Calu3 (cell line): ENCODE measurements around the gene C16orf96. TPM values are rescaled to one million over a fixed set of nuclear protein-coding genes. Genes with fewer than 3 reads are reported as not detected.

Experiments
- BruUV-seq: library from RNA; stranded (reverse); fragments of 400-500 nt; replicated peaks from 2 replicates; lab custom pipeline; 2021; lab: Mats Ljungman, UMichigan
- CTCF ChIA-PET: fragments of 300-600 bp; sonication (Branson Sonifier 250); formaldehyde crosslinking; loops from one replicate; lab custom pipeline; 2022; ENCODE audit warnings: antibody characterized with exemption; lab: Charles Lee
- DNase-seq: peaks from one replicate; pipeline ENCODE4 v3.0.0; 2022
- H3K27ac Mint-ChIP-seq: one replicate; pipeline ENCODE4 v1.8.0; 2022; ENCODE audit warnings: mixed read lengths; ENCODE audit not compliant: unreplicated experiment
- H3K27me3 Mint-ChIP-seq: one replicate; pipeline ENCODE4 v1.8.0; 2022; ENCODE audit warnings: mixed read lengths; ENCODE audit not compliant: unreplicated experiment
- H3K36me3 Mint-ChIP-seq: one replicate; pipeline ENCODE4 v1.8.0; 2022; ENCODE audit warnings: mild to moderate bottlenecking, moderate library complexity, mixed read lengths; ENCODE audit not compliant: insufficient read depth, unreplicated experiment
- H3K4me1 Mint-ChIP-seq: one replicate; pipeline ENCODE4 v1.8.0; 2022; ENCODE audit warnings: mild to moderate bottlenecking, low read depth, mixed read lengths; ENCODE audit not compliant: unreplicated experiment
- H3K4me3 Mint-ChIP-seq: one replicate; pipeline ENCODE4 v1.8.0; 2022; ENCODE audit warnings: mild to moderate bottlenecking, low read depth, moderate library complexity, mixed read lengths; ENCODE audit not compliant: unreplicated experiment
- H3K9me3 Mint-ChIP-seq: one replicate; pipeline ENCODE4 v1.8.0; 2022; ENCODE audit warnings: low read depth, mixed read lengths; ENCODE audit not compliant: unreplicated experiment
- CTCF ChIP-seq: fragments of 200-600 bp; IDR thresholded peaks from one replicate; pipeline ENCODE4 v1.8.0; 2022; ENCODE audit warnings: antibody characterized with exemption; ENCODE audit not compliant: unreplicated experiment
- intact Hi-C: fragments of 100-400 bp; cut with micrococcal nuclease; formaldehyde crosslinking; loops from one replicate; pipeline ENCODE4 v1.10.0; 2022; ENCODE audit not compliant: unreplicated experiment
- total RNA-seq: library from RNA; stranded (reverse); gene quantifications from 2 replicates; pipeline ENCODE4 v1.2.3, GENCODE V29; 2022

C16orf96 gene
- total RNA-seq, 1 experiment from 2014 or later: not detected

GRCh38 chr16:4610011-4611005 lies 54.2 kb downstream of the C16orf96 start:
- no peaks in the 10 kb centered on the region for H3K9me3 Mint-ChIP-seq
- no peaks in the 10 kb centered on the region for H3K27me3 Mint-ChIP-seq
- CTCF ChIA-PET: interaction anchor here (0.5 kb wide), 1 partner anchor 326 kb away, joined by 3 read pairs; no protein-coding TSS in a partner anchor
- no peak for DNase-seq
- intact Hi-C loops: no loop called here
- TF ChIP-seq CTCF: no peak
- H3K27ac Mint-ChIP-seq: no peak overlapping the region
- no peak overlapping the region for H3K4me3 Mint-ChIP-seq
- no TSS peak for BruUV-seq
- peaks cover 80% of the 10 kb centered on the region for H3K36me3 Mint-ChIP-seq
- H3K4me1 Mint-ChIP-seq: peaks cover 10% of the 10 kb centered on the region

- no TSS peak for BruUV-seq
- Mint-ChIP-seq H3K4me1 (peaks cover 20% of the 10 kb centered on the region), H3K36me3 (peaks cover 81% of the 10 kb centered on the region), H3K4me3 (no peak overlapping the region), H3K27ac (peak overlapping the region; percentile 21), H3K9me3 (no peaks in the 10 kb centered on the region), H3K27me3 (no peaks in the 10 kb centered on the region)
- intact Hi-C loops: no loop called here
- no peak for DNase-seq
- no peak for TF ChIP-seq CTCF
- CTCF ChIA-PET: interaction anchor here (0.7 kb wide), 1 partner anchor 432 kb away, joined by 3 read pairs; no protein-coding TSS in a partner anchor
Observed at GRCh38 chr16:4611337-4612021, 55.3 kb downstream of the C16orf96 start.

GRCh38 chr16:4612474-4612931 lies 56.4 kb downstream of the C16orf96 start:
- peak overlapping the region; percentile 70 for H3K27ac Mint-ChIP-seq
- H3K9me3 Mint-ChIP-seq: no peaks in the 10 kb centered on the region
- no TSS peak for BruUV-seq
- H3K4me3 Mint-ChIP-seq: peak overlapping the region; percentile 83
- peaks cover 24% of the 10 kb centered on the region for H3K4me1 Mint-ChIP-seq
- no peak for DNase-seq
- CTCF ChIA-PET: interaction anchor here (0.7 to 1.1 kb wide), 2 partner anchors 27 to 433 kb away, joined by 3 read pairs; no protein-coding TSS in a partner anchor
- peaks cover 76% of the 10 kb centered on the region for H3K36me3 Mint-ChIP-seq
- intact Hi-C loops: no loop called here
- H3K27me3 Mint-ChIP-seq: no peaks in the 10 kb centered on the region
- TF ChIP-seq CTCF: no peak

GRCh38 chr16:4612977-4613635 lies 57.0 kb downstream of the C16orf96 start:
- Mint-ChIP-seq H3K27ac (peak overlapping the region; percentile 70), H3K4me3 (peak overlapping the region; percentile 83), H3K27me3 (no peaks in the 10 kb centered on the region), H3K4me1 (peaks cover 24% of the 10 kb centered on the region), H3K9me3 (no peaks in the 10 kb centered on the region), H3K36me3 (peaks cover 70% of the 10 kb centered on the region)
- TF ChIP-seq CTCF: no peak
- DNase-seq: peak; percentile 58
- CTCF ChIA-PET: interaction anchor here (0.9 to 1.1 kb wide), 2 partner anchors 11 to 28 kb away, joined by 3 to 4 read pairs; partner anchors contain the start of gene MGRN1
- intact Hi-C loops: no loop called here
- BruUV-seq: TSS peak; percentile 36
